ENCODE data around the gene MLLT10.

MLLT10 gene

GRCh38 chr10:21524526-21525366 is 9.3 kb upstream of the MLLT10 start:
- TF ChIP-seq GATA3 (IDR thresholded peaks at IDR 0.05; ENCODE audit: low read depth, low read length): no peak
- TF ChIP-seq GATA2 (IDR thresholded peaks at IDR 0.05; ENCODE audit: low read depth, low read length): no peak

GRCh38 chr10:21525367-21526187 is 8.5 kb upstream of the MLLT10 start, which contains the start of gene SKIDA1:
Gene SKIDA1, minus strand, starts transcription at chr10:21525682. Its CDS starts 7,860 bp downstream, at chr10:21517822.
- TF ChIP-seq GATA3 (IDR thresholded peaks at IDR 0.05; ENCODE audit: low read depth, low read length) (no peak), GATA2 (IDR thresholded peaks at IDR 0.05; ENCODE audit: low read depth, low read length) (no peak)

GRCh38 chr10:21526188-21526859 is 7.7 kb upstream of the MLLT10 start:
- TF ChIP-seq GATA3 (IDR thresholded peaks at IDR 0.05; ENCODE audit: low read depth, low read length): no peak
- no peak for TF ChIP-seq GATA2 (IDR thresholded peaks at IDR 0.05; ENCODE audit: low read depth, low read length)

DNA sequence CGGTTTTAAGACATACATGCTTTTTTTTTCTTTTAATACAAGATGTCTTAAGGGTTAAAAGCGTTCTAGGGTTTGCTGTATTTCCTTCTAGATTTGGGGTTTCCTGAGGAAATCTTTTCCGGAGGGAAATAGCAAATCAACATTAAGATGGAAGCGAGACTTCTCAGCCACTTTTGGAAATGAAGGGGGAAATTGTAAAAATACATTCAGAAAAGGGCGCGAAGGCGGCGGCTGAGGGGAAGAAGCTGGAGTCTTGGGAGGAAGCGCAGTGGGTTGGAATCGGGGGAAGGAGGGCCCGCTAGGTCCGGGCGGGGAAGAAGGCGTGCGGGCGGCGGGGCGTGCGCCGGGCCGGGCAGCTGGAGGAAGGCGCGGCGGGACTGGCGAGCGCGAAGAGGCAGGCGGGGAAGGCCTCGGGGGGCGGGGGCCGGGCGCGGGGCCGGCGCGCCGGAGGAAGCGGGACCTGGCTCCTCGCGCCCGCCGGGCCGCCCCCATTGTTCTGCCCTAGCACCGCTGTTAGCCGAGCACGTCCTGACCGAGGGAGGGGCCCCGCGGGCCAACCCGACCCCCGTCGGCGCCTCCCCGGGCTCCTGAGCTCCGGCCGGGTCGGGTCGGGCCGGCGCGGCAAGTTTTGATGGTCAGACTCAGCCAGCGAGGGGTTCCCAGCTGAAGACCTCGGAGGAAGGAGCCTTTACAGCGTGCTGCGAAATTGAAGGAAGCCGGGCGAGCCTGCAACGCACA is 7.0 kb upstream of the MLLT10 start:
- TF ChIP-seq GATA2 (IDR thresholded peaks at IDR 0.05; ENCODE audit: low read depth, low read length): peak; percentile 26; the same call in 1 of the 2 replicates
- no peak for TF ChIP-seq GATA3 (IDR thresholded peaks at IDR 0.05; ENCODE audit: low read depth, low read length)

DNA sequence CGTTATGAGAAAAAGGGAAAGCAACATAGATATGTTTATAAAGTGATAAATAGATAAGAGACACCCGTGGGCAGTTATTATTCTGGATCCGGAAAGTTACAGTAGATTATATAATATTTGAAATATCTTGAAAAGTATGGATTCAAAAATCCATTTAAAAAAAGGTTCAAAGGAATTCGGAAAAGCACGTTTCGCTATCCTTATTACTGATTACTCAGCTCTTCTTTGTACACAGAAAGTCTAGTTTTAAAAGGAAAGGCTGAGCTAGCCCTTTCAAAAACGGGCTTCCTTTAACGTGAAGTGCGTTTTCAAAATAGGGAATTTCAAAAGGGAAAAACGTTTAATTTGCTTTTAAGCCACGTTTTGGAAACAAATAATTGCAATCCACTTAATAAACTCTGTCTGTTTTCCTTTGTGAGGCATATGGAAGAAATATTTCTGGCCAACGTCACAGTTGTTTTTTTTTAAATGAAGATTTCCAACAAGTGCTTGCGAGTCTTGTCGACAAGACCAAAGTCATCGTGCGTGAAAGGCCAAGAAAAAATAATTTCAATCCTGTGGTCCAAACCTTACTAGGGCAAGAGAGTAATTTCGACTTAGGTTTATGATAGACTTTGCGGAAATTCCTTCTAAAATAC is 6.3 kb upstream of the MLLT10 start:
- TF ChIP-seq GATA3 (IDR thresholded peaks at IDR 0.05; ENCODE audit: low read depth, low read length) (no peak), GATA2 (IDR thresholded peaks at IDR 0.05; ENCODE audit: low read depth, low read length) (no peak)

GRCh38 chr10:21528236-21529031 is 5.6 kb upstream of the MLLT10 start:
- TF ChIP-seq GATA3 (IDR thresholded peaks at IDR 0.05; ENCODE audit: low read depth, low read length): no peak
- TF ChIP-seq GATA2 (IDR thresholded peaks at IDR 0.05; ENCODE audit: low read depth, low read length): no peak

DNA sequence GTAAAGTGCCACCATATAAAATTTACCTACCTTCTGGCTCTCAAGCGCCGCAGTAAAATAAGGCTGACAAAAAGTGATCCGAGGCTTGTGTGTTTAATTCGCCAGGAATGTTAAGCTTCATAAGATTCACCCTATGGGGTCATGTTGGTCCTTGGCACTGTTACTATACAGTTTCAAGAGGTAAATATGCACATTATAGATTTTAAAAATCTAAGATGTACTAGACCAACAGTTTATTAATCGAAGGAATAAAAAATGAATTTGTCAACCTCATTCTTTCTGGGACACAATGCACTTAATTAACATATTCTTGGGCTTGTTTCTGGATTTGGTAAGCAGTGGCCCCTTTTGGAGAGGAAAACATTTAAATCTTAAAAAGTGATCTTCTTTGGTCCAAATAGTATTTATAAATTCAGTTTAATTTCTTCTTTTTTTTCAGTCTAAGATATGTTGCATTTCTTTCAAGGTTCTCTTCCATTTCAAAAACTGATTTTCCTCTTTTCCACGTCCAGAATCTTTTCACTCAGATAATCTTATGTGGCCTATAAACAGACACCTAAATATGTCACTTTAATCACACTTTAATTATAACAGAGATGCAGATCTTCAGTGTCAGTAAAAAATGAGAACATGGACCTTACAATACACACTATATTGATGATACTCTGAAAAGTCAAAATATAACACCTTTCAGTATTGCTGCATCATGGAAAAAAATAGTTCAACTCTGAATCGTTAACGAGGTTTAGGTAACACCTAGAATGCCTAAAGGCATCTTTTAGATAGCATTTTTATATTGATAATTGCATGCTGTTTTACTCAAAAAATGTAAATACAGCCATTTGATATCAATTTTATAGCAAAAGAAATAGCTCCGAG is 4.8 kb upstream of the MLLT10 start:
- no peak for TF ChIP-seq GATA3 (IDR thresholded peaks at IDR 0.05; ENCODE audit: low read depth, low read length)
- no peak for TF ChIP-seq GATA2 (IDR thresholded peaks at IDR 0.05; ENCODE audit: low read depth, low read length)

- TF ChIP-seq GATA2 (IDR thresholded peaks at IDR 0.05; ENCODE audit: low read depth, low read length): no peak
- TF ChIP-seq GATA3 (IDR thresholded peaks at IDR 0.05; ENCODE audit: low read depth, low read length): no peak
These were observed 3.9 kb upstream of the MLLT10 start for GRCh38 chr10:21530168-21530567.

DNA sequence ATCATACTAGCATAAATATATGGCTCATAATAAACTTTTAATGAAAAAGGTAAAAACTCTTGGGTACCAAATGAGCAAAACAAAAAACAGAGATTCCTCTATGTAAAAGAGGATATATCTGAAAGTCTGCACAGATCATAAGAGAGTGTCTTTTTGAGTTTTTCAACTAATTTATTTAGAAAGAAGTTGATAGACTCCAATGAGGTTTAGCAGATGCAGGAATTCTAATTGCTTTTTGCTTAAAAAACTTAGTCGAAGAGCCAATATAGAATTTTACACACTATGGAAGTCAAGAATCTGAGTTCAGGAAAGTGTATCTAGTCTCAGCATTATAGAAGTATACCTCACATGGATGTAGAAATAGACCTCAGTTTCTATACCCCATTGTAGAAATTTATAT is 3.4 kb upstream of the MLLT10 start:
- TF ChIP-seq GATA3 (IDR thresholded peaks at IDR 0.05; ENCODE audit: low read depth, low read length) (no peak), GATA2 (IDR thresholded peaks at IDR 0.05; ENCODE audit: low read depth, low read length) (no peak)

- TF ChIP-seq GATA2 (IDR thresholded peaks at IDR 0.05; ENCODE audit: low read depth, low read length): no peak
- TF ChIP-seq GATA3 (IDR thresholded peaks at IDR 0.05; ENCODE audit: low read depth, low read length): no peak
These were observed 2.9 kb upstream of the MLLT10 start for GRCh38 chr10:21531164-21531563.

DNA sequence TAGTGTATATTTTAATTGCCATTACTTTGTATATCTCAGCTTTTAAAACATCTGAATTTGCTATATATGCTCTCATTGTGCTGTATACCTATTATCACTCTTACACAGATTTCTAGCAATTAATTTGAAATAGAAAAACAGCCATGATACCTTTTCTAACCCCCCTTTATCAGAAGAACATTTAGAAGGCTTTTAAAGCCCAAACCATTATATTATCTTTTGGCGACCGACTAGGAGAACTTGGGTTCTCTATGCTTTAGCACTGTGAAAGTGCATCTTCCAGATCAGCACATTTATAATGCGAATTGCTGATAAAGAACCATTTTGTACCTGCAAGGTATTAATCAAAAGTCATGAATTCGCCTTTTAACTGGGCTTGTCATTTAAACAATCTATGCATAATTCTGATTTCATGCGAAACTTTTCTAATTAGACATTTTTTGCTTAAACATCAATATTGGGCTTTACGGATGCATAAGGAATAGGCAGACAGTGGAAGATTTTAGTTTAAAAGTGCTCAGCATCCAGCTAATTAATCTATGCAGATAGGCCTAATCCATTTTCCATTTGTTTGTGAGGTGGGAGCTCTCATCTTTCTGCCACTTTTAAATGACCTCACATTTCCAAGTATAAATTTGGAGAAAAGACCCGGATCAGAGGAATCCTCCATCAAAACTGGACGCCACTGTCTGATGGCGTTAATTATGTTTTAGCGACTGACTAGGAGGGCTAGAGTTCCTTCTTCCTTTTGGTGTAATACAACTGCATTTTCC is 1.2 kb upstream of the MLLT10 start:
- TF ChIP-seq GATA2 (IDR thresholded peaks at IDR 0.05; ENCODE audit: low read depth, low read length) (no peak), GATA3 (IDR thresholded peaks at IDR 0.05; ENCODE audit: low read depth, low read length) (no peak)

Data from SH-SY5Y (cell line).